A549 (cell line): ENCODE results near the gene JDP2.

Source experiments
- CBX8 ChIP-seq: fragments of 200-600 bp; sonication (generic); IDR thresholded peaks from 2 replicates; pipeline ENCODE4 v1.6.1; 2016
- CHD4 ChIP-seq: fragments of 200-600 bp; sonication (generic); IDR thresholded peaks from 2 replicates; pipeline ENCODE4 v1.6.1; 2016; ENCODE audit warnings: antibody characterized with exemption, mild to moderate bottlenecking, borderline replicate concordance
- EP300 ChIP-seq, 2 experiments: fragments of >200 bp; sonication (Bioruptor Twin); formaldehyde crosslinking; IDR thresholded peaks; 2 replicates in 1 of 2; 3 replicates in 1 of 2; pipeline ENCODE4 v1.6.1; 2016 to 2017
- FOSL2 ChIP-seq, 2 experiments: fragments of 450-650 bp in 1 of 2; fragments of >200 bp in 1 of 2; sonication (Bioruptor Twin) in 1 of 2; formaldehyde crosslinking; IDR thresholded peaks; 2 replicates each; pipeline versions ENCODE4 v1.5.0 to v1.6.1; 2016 to 2020; ENCODE audit warnings: mild to moderate bottlenecking in 1 of 2, moderate library complexity in 1 of 2
- HOXA7 ChIP-seq: fragments of 250-450 bp; sonication (Bioruptor Pico); IDR thresholded peaks from 2 replicates; pipeline ENCODE4 v1.5.0; 2020; ENCODE audit warnings: mild to moderate bottlenecking, moderate library complexity
- POLR2A ChIP-seq: IDR thresholded peaks from 2 replicates; pipeline ENCODE4 v1.6.1; 2012; ENCODE audit warnings: mild to moderate bottlenecking, low read length
- TP53 ChIP-seq: fragments of 250-450 bp; sonication (Bioruptor Pico); IDR thresholded peaks from 2 replicates; pipeline ENCODE4 v1.5.0; 2021; ENCODE audit warnings: mild to moderate bottlenecking, moderate library complexity
- TF ChIP-seq, protein P1 (sequence below): fragments of >200 bp; sonication (Bioruptor Twin); formaldehyde crosslinking; IDR thresholded peaks from 3 replicates; pipeline ENCODE4 v1.5.1; 2016
- TF ChIP-seq, protein P2 (sequence below): fragments of 250-450 bp; sonication (Bioruptor Pico); IDR thresholded peaks from 2 replicates; pipeline ENCODE4 v1.5.0; 2021; ENCODE audit warnings: mild to moderate bottlenecking, moderate library complexity, borderline replicate concordance
- TF ChIP-seq, protein P3 (sequence below): IDR thresholded peaks from 2 replicates; pipeline ENCODE4 v1.6.1; 2012
- TF ChIP-seq, protein P4 (sequence below): fragments of 200-600 bp; sonication (generic); IDR thresholded peaks from 2 replicates; pipeline ENCODE4 v1.6.1; 2016; ENCODE audit warnings: antibody characterized with exemption, mild to moderate bottlenecking, moderate library complexity

- TF ChIP-seq, protein P1, sequence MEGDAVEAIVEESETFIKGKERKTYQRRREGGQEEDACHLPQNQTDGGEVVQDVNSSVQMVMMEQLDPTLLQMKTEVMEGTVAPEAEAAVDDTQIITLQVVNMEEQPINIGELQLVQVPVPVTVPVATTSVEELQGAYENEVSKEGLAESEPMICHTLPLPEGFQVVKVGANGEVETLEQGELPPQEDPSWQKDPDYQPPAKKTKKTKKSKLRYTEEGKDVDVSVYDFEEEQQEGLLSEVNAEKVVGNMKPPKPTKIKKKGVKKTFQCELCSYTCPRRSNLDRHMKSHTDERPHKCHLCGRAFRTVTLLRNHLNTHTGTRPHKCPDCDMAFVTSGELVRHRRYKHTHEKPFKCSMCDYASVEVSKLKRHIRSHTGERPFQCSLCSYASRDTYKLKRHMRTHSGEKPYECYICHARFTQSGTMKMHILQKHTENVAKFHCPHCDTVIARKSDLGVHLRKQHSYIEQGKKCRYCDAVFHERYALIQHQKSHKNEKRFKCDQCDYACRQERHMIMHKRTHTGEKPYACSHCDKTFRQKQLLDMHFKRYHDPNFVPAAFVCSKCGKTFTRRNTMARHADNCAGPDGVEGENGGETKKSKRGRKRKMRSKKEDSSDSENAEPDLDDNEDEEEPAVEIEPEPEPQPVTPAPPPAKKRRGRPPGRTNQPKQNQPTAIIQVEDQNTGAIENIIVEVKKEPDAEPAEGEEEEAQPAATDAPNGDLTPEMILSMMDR: no peak
- no peak for TF ChIP-seq CHD4
- TF ChIP-seq, protein P2, sequence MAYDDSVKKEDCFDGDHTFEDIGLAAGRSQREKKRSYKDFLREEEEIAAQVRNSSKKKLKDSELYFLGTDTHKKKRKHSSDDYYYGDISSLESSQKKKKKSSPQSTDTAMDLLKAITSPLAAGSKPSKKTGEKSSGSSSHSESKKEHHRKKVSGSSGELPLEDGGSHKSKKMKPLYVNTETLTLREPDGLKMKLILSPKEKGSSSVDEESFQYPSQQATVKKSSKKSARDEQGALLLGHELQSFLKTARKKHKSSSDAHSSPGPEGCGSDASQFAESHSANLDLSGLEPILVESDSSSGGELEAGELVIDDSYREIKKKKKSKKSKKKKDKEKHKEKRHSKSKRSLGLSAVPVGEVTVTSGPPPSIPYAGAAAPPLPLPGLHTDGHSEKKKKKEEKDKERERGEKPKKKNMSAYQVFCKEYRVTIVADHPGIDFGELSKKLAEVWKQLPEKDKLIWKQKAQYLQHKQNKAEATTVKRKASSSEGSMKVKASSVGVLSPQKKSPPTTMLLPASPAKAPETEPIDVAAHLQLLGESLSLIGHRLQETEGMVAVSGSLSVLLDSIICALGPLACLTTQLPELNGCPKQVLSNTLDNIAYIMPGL (CRISPR knock-in tag): no peak
- no peak for TF ChIP-seq HOXA7
- TF ChIP-seq EP300 (IDR thresholded peaks at IDR 0.05): no peak
- TF ChIP-seq CBX8: no peak
- TF ChIP-seq POLR2A: no peak
- TF ChIP-seq, protein P3, sequence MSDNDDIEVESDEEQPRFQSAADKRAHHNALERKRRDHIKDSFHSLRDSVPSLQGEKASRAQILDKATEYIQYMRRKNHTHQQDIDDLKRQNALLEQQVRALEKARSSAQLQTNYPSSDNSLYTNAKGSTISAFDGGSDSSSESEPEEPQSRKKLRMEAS: no peak
- no peak for TF ChIP-seq FOSL2 (IDR thresholded peaks at IDR 0.05)
- TF ChIP-seq FOSL2 (CRISPR knock-in tag; IDR thresholded peaks at IDR 0.05): no peak
- TF ChIP-seq, protein P4, sequence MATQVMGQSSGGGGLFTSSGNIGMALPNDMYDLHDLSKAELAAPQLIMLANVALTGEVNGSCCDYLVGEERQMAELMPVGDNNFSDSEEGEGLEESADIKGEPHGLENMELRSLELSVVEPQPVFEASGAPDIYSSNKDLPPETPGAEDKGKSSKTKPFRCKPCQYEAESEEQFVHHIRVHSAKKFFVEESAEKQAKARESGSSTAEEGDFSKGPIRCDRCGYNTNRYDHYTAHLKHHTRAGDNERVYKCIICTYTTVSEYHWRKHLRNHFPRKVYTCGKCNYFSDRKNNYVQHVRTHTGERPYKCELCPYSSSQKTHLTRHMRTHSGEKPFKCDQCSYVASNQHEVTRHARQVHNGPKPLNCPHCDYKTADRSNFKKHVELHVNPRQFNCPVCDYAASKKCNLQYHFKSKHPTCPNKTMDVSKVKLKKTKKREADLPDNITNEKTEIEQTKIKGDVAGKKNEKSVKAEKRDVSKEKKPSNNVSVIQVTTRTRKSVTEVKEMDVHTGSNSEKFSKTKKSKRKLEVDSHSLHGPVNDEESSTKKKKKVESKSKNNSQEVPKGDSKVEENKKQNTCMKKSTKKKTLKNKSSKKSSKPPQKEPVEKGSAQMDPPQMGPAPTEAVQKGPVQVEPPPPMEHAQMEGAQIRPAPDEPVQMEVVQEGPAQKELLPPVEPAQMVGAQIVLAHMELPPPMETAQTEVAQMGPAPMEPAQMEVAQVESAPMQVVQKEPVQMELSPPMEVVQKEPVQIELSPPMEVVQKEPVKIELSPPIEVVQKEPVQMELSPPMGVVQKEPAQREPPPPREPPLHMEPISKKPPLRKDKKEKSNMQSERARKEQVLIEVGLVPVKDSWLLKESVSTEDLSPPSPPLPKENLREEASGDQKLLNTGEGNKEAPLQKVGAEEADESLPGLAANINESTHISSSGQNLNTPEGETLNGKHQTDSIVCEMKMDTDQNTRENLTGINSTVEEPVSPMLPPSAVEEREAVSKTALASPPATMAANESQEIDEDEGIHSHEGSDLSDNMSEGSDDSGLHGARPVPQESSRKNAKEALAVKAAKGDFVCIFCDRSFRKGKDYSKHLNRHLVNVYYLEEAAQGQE: no peak
- TF ChIP-seq TP53 (CRISPR knock-in tag): no peak
Measured at GRCh38 chr14:75409316-75410205, 18.3 kb upstream of the JDP2 start.
